ACC112 (cell line): ENCODE measurements around the gene N4BP3.

Experiments used
- H2AFZ ChIP-seq: fragments of 200-600 bp; sonication (generic); one replicate; pipeline ENCODE4 v1.6.0; 2017; ENCODE audit warnings: antibody characterized with exemption, low read length; ENCODE audit not compliant: unreplicated experiment
- H3K27ac ChIP-seq: fragments of 200-600 bp; sonication (generic); 2 replicates; pipeline ENCODE4 v1.5.1; 2014; ENCODE audit warnings: low read depth, mild to moderate bottlenecking, antibody characterized with exemption, low read length, moderate library complexity
- H3K27me3 ChIP-seq: fragments of 200-600 bp; sonication (generic); 2 replicates; pipeline ENCODE4 v1.6.1; 2014; ENCODE audit warnings: mild to moderate bottlenecking, antibody characterized with exemption, low read length, moderate library complexity, mixed read lengths; ENCODE audit not compliant: insufficient read depth
- H3K36me3 ChIP-seq: fragments of 200-600 bp; sonication (generic); 2 replicates; pipeline ENCODE4 v1.6.1; 2016; ENCODE audit warnings: mild to moderate bottlenecking, antibody characterized with exemption, low read length, moderate library complexity, mixed read lengths; ENCODE audit not compliant: insufficient read depth
- H3K4me1 ChIP-seq: fragments of 200-600 bp; sonication (generic); one replicate; pipeline ENCODE4 v1.6.1; 2016; ENCODE audit warnings: low read length, mixed read lengths; ENCODE audit not compliant: insufficient read depth, unreplicated experiment, control insufficient read depth
- H3K4me3 ChIP-seq: fragments of 200-600 bp; sonication (generic); 2 replicates; pipeline ENCODE4 v1.5.1; 2014; ENCODE audit warnings: mild to moderate bottlenecking, low read depth, low read length
- H3K79me2 ChIP-seq: fragments of 200-600 bp; sonication (generic); one replicate; pipeline ENCODE4 v1.6.0; 2016; ENCODE audit warnings: low read length; ENCODE audit not compliant: control insufficient read depth, unreplicated experiment, insufficient read depth

Gene N4BP3

GRCh38 chr5:178152491-178153444 is 39.4 kb downstream of the N4BP3 start:
- H3K27me3 ChIP-seq: no peaks in the 10 kb centered on the region
- H3K36me3 ChIP-seq: peaks cover 5% of the 10 kb centered on the region; the same call in 1 of the 2 replicates
- no peak overlapping the region for H3K27ac ChIP-seq
- H3K79me2 ChIP-seq: peaks cover 11% of the 10 kb centered on the region
- peak overlapping the region; percentile 24 for H2AFZ ChIP-seq
- H3K4me1 ChIP-seq: peaks cover 20% of the 10 kb centered on the region
- H3K4me3 ChIP-seq: peak overlapping the region; percentile 100

DNA sequence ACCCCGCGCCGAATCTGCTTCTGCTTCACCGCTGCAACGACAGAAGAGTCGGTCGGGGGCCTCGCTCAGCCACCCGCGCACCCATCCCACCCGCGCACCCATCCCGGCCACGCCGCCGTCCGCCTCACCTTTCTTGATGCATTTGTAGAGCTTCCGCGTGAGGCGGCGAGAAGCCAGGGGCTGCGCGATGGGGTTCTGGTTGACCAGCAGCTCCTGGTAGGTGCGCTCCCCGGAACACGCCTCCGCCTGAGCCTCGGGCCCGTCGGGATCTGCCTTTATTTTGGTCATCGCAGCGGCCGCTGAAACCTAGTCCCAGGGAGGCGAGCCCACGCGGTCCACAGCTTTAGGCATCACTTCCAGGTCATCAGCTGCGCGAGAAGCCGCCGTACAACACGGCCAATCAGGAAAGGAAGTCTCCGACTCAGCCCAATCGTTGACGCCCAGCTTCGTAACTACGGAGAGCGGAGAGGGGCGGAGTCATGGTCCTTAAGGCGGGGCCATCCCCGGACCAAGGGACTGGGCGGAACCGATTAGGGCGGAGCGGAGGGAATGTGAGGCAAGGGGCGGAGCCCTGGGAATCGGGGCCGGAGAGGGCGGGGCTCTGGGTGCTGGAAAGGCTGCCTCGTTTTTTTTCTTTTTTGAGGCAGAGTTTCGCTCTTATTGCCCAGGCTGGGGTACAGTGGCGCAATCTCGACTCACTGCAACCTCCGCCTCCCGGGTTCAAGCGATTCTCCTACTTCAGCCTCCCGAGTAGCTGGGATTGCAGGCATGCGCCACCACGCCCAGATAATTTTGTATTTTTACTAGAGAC is 40.4 kb downstream of the N4BP3 start, which contains the start of gene NHP2:
TSS of gene NHP2 (minus strand) at position 356 of the 811 bp plus-strand sequence. CDS start at position 288, 68 bp downstream.
- peak within 1 kb of the TSS; percentile 100 for H3K4me3 ChIP-seq
- H2AFZ ChIP-seq: peak within 1 kb of the TSS; percentile 24
- H3K27me3 ChIP-seq: no peaks in the 10 kb centered on the region
- peaks cover 11% of the 10 kb centered on the region for H3K79me2 ChIP-seq
- peaks cover 20% of the 10 kb centered on the region for H3K4me1 ChIP-seq
- no peak within 1 kb of the TSS; the same call in 1 of the 2 replicates for H3K27ac ChIP-seq
- H3K36me3 ChIP-seq: peaks cover 5% of the 10 kb centered on the region; the same call in 1 of the 2 replicates

DNA sequence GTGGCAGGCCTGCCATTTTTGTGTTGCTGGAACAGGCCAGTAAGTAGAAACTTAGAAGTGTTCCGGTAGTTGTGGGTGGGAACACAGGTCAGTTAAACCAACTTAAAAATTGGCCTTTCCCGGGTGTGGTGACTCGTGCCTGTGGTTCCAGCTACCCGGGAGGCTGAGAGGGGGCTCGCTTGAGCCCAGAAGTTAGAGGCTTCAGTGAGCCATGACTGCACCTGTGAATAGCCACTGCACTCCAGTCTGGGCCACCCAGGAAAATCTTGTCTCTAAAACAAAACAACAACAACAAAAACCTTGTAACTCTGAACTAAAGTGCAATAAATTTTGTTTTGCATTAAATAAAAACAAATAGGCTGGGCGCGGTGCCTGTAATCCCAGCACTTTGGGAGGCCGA is 41.7 kb downstream of the N4BP3 start:
- H3K4me1 ChIP-seq: peaks cover 20% of the 10 kb centered on the region
- no peak overlapping the region for H3K27ac ChIP-seq
- H3K27me3 ChIP-seq: no peaks in the 10 kb centered on the region
- H3K4me3 ChIP-seq: no peak overlapping the region
- no peak overlapping the region for H2AFZ ChIP-seq
- peaks cover 5% of the 10 kb centered on the region; the same call in 1 of the 2 replicates for H3K36me3 ChIP-seq
- H3K79me2 ChIP-seq: peaks cover 11% of the 10 kb centered on the region

- no peaks in the 10 kb centered on the region for H3K79me2 ChIP-seq
- H3K27ac ChIP-seq: no peak overlapping the region
- no peak overlapping the region for H3K4me3 ChIP-seq
- no peaks in the 10 kb centered on the region for H3K36me3 ChIP-seq
- H3K4me1 ChIP-seq: no peaks in the 10 kb centered on the region
- H3K27me3 ChIP-seq: peaks cover 24% of the 10 kb centered on the region
- H2AFZ ChIP-seq: no peak overlapping the region
These were observed 46.8 kb downstream of the N4BP3 start for GRCh38 chr5:178160176-178160575.

DNA sequence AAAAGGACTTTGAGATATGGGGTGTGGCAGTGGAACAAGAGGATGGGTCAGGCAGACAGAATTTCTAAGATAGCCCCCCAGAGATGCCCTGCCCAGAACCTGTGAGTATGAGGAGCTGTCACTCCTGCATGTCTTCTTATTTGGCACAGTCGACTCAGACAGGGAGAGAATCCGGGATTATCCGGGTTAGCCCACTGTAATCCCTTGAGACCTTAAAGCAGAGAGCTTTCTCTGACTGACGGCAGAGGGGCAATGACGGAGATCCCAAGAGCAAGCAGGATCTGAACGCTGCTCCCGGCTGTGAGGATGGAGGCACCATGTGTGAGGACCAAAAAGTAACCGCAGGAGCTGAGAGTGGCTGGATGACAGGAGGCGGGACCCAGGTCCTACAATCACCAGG is 49.1 kb downstream of the N4BP3 start:
- Histone ChIP-seq H3K36me3 (no peaks in the 10 kb centered on the region), H3K4me3 (no peak overlapping the region)

GRCh38 chr5:178163772-178164735 is 50.7 kb downstream of the N4BP3 start:
- Histone ChIP-seq H3K4me1 (no peaks in the 10 kb centered on the region), H3K27ac (no peak overlapping the region), H3K36me3 (no peaks in the 10 kb centered on the region), H2AFZ (peak overlapping the region; percentile 1), H3K4me3 (peak overlapping the region; percentile 52), H3K79me2 (no peaks in the 10 kb centered on the region), H3K27me3 (peaks cover 40% of the 10 kb centered on the region)

More for the DNA sequence above, 49.1 kb downstream of the N4BP3 start:
- Histone ChIP-seq H3K27me3 (peaks cover 40% of the 10 kb centered on the region), H2AFZ (no peak overlapping the region), H3K4me1 (no peaks in the 10 kb centered on the region), H3K27ac (no peak overlapping the region), H3K79me2 (no peaks in the 10 kb centered on the region)

- Histone ChIP-seq H2AFZ (no peak overlapping the region), H3K27ac (no peak overlapping the region), H3K4me3 (no peak overlapping the region), H3K36me3 (no peaks in the 10 kb centered on the region), H3K27me3 (peaks cover 48% of the 10 kb centered on the region), H3K79me2 (no peaks in the 10 kb centered on the region), H3K4me1 (no peaks in the 10 kb centered on the region)
These were observed 52.2 kb downstream of the N4BP3 start for GRCh38 chr5:178165581-178165980.

- Histone ChIP-seq H3K79me2 (no peaks in the 10 kb centered on the region), H2AFZ (no peak overlapping the region), H3K36me3 (no peaks in the 10 kb centered on the region), H3K27ac (no peak overlapping the region), H3K4me3 (no peak overlapping the region), H3K27me3 (peaks cover 24% of the 10 kb centered on the region), H3K4me1 (no peaks in the 10 kb centered on the region)
These were observed 57.1 kb downstream of the N4BP3 start for GRCh38 chr5:178170455-178170854.

DNA sequence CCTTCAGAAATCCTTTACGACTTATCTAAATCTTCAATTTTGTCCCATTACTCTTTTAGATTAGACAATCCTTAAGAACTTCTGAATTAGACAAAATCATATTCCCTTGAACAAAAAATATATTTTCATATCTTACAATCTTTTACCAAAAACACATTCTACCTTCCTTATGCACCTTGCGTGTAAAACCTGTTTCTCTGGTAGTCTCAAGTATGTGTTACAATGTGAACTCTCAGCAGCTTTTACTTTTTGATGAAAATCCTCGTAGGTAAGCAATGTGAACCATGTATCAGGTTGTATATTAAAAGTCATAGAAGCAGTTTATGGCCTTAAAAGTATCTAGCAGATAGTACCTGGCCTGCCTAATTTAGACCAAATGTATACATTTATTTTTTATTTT is 61.1 kb downstream of the N4BP3 start:
- Histone ChIP-seq H3K36me3 (no peaks in the 10 kb centered on the region), H2AFZ (no peak overlapping the region), H3K27ac (no peak overlapping the region), H3K79me2 (no peaks in the 10 kb centered on the region), H3K4me1 (no peaks in the 10 kb centered on the region), H3K27me3 (peaks cover 9% of the 10 kb centered on the region), H3K4me3 (no peak overlapping the region)
